ENCODE results near the gene MICB.

Gene MICB

DNA sequence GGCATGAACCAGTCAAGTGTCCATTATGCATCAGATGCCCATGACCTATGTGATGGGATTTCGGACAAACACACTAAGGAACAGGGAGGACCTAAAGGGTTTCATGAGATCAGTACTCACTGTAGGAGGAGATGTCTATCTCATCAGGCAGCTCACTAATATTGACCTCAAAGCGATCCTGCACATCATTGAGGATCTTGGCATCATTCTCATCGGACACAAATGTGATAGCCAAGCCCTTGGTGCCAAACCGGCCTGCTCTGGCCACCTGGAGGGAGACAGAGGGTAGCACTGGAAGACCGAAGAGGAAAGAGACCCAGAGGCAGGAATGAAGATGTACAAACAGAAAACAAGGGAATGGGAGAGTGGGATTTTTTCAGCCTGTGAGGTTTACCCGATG is 32.7 kb downstream of the MICB start:
- Histone ChIP-seq H3K27ac (no peak overlapping the region), H3K4me2 (no peak overlapping the region), H3K9ac (no peak overlapping the region), H3K27me3 (ENCODE audit: insufficient read depth, low read depth) (no peaks in the 10 kb centered on the region), H3K4me1 (ENCODE audit: low read depth, poor library complexity, severe bottlenecking) (no peaks in the 10 kb centered on the region), H3K79me2 (ENCODE audit: insufficient read depth, low read depth) (no peaks in the 10 kb centered on the region; the same call in 1 of the 2 replicates), H2AFZ (ENCODE audit: low read depth) (no peak overlapping the region), H3K4me3 (IDR thresholded peaks at IDR 0.05; ENCODE audit: insufficient read depth, low read depth, low read length) (no peak overlapping the region), H4K20me1 (ENCODE audit: insufficient read depth) (peaks cover 2% of the 10 kb centered on the region; the same call in 1 of the 2 replicates), H3K36me3 (ENCODE audit: insufficient read depth) (no peaks in the 10 kb centered on the region)
- TF ChIP-seq, protein P1, sequence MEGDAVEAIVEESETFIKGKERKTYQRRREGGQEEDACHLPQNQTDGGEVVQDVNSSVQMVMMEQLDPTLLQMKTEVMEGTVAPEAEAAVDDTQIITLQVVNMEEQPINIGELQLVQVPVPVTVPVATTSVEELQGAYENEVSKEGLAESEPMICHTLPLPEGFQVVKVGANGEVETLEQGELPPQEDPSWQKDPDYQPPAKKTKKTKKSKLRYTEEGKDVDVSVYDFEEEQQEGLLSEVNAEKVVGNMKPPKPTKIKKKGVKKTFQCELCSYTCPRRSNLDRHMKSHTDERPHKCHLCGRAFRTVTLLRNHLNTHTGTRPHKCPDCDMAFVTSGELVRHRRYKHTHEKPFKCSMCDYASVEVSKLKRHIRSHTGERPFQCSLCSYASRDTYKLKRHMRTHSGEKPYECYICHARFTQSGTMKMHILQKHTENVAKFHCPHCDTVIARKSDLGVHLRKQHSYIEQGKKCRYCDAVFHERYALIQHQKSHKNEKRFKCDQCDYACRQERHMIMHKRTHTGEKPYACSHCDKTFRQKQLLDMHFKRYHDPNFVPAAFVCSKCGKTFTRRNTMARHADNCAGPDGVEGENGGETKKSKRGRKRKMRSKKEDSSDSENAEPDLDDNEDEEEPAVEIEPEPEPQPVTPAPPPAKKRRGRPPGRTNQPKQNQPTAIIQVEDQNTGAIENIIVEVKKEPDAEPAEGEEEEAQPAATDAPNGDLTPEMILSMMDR (conservative IDR thresholded peaks at IDR 0.05; ENCODE audit: low read depth, low read length) = no peak

DNA sequence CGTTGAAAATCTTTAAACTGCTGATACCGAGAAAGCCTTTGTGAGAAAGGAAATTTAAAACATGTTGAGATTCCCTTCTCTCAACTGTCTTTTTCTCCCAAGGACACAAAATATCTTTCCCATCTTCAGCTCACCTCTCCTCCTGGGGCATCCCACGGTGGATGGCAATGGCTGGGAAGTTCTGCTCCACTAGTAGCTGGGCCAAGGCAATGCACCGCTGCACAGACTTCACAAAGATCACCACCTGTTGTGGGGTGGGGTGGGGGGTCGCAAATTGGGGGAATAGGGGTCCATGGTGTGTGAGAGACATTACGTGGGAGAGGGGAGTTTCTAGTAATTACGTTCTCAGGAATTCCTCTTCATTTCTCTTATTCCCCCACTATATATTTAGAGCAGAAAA is 33.2 kb downstream of the MICB start:
- H2AFZ ChIP-seq (ENCODE audit: low read depth) = no peak overlapping the region
- TF ChIP-seq, protein P1 (conservative IDR thresholded peaks at IDR 0.05; ENCODE audit: low read depth, low read length) = no peak
- H3K4me1 ChIP-seq (ENCODE audit: low read depth, poor library complexity, severe bottlenecking) = no peaks in the 10 kb centered on the region
- peaks cover 3% of the 10 kb centered on the region; the same call in 1 of the 2 replicates for H3K36me3 ChIP-seq (ENCODE audit: insufficient read depth)
- H3K4me2 ChIP-seq = no peak overlapping the region
- H3K4me3 ChIP-seq (IDR thresholded peaks at IDR 0.05; ENCODE audit: insufficient read depth, low read depth, low read length) = no peak overlapping the region
- H3K27ac ChIP-seq = no peak overlapping the region
- peaks cover 4% of the 10 kb centered on the region; the same call in 1 of the 2 replicates for H3K79me2 ChIP-seq (ENCODE audit: insufficient read depth, low read depth)
- H3K9ac ChIP-seq = no peak overlapping the region
- H4K20me1 ChIP-seq (ENCODE audit: insufficient read depth) = peaks cover 6% of the 10 kb centered on the region; the same call in 1 of the 2 replicates
- H3K27me3 ChIP-seq (ENCODE audit: insufficient read depth, low read depth) = no peaks in the 10 kb centered on the region

DNA sequence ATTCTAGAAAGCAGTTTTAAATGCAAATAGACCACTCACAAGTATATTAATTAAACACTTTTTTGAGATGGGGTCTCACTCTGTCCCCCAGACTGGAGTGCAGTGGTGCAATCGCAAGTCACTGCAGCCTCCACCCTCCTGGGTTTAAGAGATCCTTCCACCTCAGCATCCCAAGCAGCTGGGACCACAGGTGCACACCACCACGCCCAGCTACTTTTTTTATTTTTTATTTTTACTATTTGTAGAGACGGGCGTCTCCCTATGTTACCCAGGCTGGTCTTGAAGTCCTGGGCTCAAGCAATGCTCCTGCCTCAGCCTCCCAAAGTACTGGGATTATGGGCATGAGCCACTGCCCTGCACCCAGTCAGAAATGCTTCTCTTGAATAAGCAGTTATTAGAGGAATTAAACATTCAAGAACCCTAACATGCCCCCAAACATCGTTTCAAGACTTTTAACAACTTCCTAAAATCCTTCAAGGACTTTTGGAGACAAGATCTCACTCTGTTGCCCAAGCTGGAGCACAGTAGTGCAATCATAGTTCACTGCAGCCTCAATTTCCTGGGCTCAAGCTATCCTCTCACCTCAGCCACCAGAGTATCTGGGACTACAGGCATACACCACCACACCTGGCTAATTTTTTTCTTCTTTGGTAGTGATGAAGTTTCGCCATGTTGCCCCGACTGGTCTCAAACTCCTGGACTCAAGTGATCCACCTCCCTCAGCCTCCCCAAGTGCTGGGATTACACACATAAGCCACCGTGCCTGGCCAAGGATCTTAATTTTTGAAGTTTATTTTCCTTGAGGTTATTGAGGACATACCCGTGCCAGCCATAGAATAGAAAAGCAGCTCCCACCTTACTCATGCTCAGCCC is 34.1 kb downstream of the MICB start:
- Histone ChIP-seq H3K4me2 (no peak overlapping the region), H2AFZ (ENCODE audit: low read depth) (no peak overlapping the region), H3K9ac (no peak overlapping the region), H3K4me3 (IDR thresholded peaks at IDR 0.05; ENCODE audit: insufficient read depth, low read depth, low read length) (no peak overlapping the region), H4K20me1 (ENCODE audit: insufficient read depth) (peaks cover 10% of the 10 kb centered on the region), H3K79me2 (ENCODE audit: insufficient read depth, low read depth) (peaks cover 13% of the 10 kb centered on the region; the same call in 1 of the 2 replicates), H3K27ac (no peak overlapping the region), H3K36me3 (ENCODE audit: insufficient read depth) (peaks cover 8% of the 10 kb centered on the region; the same call in 1 of the 2 replicates), H3K4me1 (ENCODE audit: low read depth, poor library complexity, severe bottlenecking) (no peaks in the 10 kb centered on the region), H3K27me3 (ENCODE audit: insufficient read depth, low read depth) (no peaks in the 10 kb centered on the region)
- TF ChIP-seq, protein P1 (conservative IDR thresholded peaks at IDR 0.05; ENCODE audit: low read depth, low read length) = no peak

DNA sequence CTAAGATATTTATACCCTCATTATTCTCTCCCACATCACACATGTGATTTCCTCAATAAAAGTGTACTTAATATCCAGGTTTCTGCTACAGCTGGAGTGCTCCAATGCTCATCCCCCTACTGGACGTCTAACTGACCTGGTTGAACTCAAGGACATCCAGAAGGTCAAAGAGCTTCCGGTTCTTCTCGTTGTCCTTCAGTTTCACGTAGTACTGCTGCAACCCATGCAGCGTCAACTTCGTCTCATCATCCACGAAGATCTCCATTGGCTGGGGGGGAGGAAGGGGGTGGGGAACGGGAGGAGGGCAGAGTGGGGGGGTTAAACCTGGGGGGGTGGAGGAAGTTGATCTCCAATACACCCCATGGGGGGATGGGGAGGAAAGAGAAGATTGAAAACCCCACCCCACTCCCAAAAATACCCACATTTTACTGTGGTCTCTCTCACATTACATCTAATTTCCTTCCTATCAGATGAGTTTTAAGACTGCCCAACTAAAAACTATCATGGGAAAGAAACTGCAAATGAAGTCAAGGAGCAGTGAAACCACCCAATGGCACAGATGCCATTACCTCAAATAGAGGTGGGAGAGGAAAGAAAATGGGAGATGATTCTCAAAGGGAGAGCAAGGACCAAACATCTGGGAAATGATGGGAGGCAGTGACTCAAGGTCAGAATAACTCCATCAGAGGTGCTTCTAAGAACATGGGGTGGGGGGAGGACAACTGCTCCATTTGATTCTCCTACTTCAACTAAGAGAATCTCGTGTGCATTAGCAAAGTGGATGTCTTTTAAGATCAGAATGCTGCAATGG is 34.9 kb downstream of the MICB start:
- peaks cover 6% of the 10 kb centered on the region for H3K4me1 ChIP-seq (ENCODE audit: low read depth, poor library complexity, severe bottlenecking)
- no peak overlapping the region for H2AFZ ChIP-seq (ENCODE audit: low read depth)
- H3K36me3 ChIP-seq (ENCODE audit: insufficient read depth) = peaks cover 14% of the 10 kb centered on the region; the same call in 1 of the 2 replicates
- H3K4me2 ChIP-seq = no peak overlapping the region
- peaks cover 21% of the 10 kb centered on the region; the same call in 1 of the 2 replicates for H3K79me2 ChIP-seq (ENCODE audit: insufficient read depth, low read depth)
- no peak overlapping the region for H3K27ac ChIP-seq
- TF ChIP-seq, protein P1 (conservative IDR thresholded peaks at IDR 0.05; ENCODE audit: low read depth, low read length) = no peak
- peaks cover 14% of the 10 kb centered on the region for H4K20me1 ChIP-seq (ENCODE audit: insufficient read depth)
- no peaks in the 10 kb centered on the region for H3K27me3 ChIP-seq (ENCODE audit: insufficient read depth, low read depth)
- no peak overlapping the region for H3K9ac ChIP-seq
- H3K4me3 ChIP-seq (IDR thresholded peaks at IDR 0.05; ENCODE audit: insufficient read depth, low read depth, low read length) = no peak overlapping the region
